Thymus (tissue), 11 donors: ENCODE results near the gene UROS. TPM values are rescaled to one million over a fixed set of nuclear protein-coding genes. Genes with fewer than 3 reads are reported as not detected.

ENCODE experiments used
- DNase-seq, 9 donors: peaks; one replicate each; pipeline ENCODE4 v3.0.0-alpha.2; 2013; ENCODE audit warnings: low spot score in 9 of 9, low read depth in 6 of 9, missing footprints in 1 of 9
- H3K27ac ChIP-seq, 2 donors: one replicate each; pipeline ENCODE4 v1.5.1; 2013; ENCODE audit warnings: control low read depth in 1 of 2, low read depth in 1 of 2, low read length in 1 of 2, mild to moderate bottlenecking in 1 of 2, moderate library complexity in 1 of 2
- H3K27me3 ChIP-seq, 2 donors: one replicate each; pipeline ENCODE4 v1.5.1; 2013; ENCODE audit warnings: low read length in 1 of 2; ENCODE audit not compliant: control insufficient read depth in 2 of 2, insufficient read depth in 1 of 2
- H3K36me3 ChIP-seq, 2 donors: one replicate each; pipeline ENCODE4 v1.5.1; 2013; ENCODE audit warnings: low read length in 1 of 2, mild to moderate bottlenecking in 1 of 2, moderate library complexity in 1 of 2; ENCODE audit not compliant: control insufficient read depth in 2 of 2, insufficient read depth in 2 of 2
- H3K4me1 ChIP-seq, 2 donors: one replicate each; pipeline ENCODE4 v1.5.1; 2013; ENCODE audit warnings: low read length in 2 of 2; ENCODE audit not compliant: control insufficient read depth in 2 of 2, insufficient read depth in 2 of 2
- H3K4me3 ChIP-seq, 2 donors: one replicate each; pipeline ENCODE4 v1.5.1; 2013; ENCODE audit warnings: low read length in 2 of 2, control low read depth in 1 of 2, mild to moderate bottlenecking in 1 of 2
- H3K9me3 ChIP-seq, 2 donors: one replicate each; pipeline ENCODE4 v1.5.1; 2013; ENCODE audit warnings: low read length in 1 of 2, mild to moderate bottlenecking in 1 of 2; ENCODE audit not compliant: control insufficient read depth in 2 of 2, insufficient read depth in 1 of 2
- WGBS: extraction: QIAGEN DNeasy Blood & Tissue Kit; methylation state at CpG from one replicate; pipeline ENCODE4 v1.1.7; 2013; 5-methylcytosine and 5-hydroxymethylcytosine counted together
- polyA plus RNA-seq: library from polyadenylated mRNA; stranded (reverse); fragments of 200-250 nt; gene quantifications from one replicate; pipeline ENCODE4 v1.2.3, GENCODE V29; 2013
- total RNA-seq: library from RNA; stranded (reverse); fragments of 120-200 nt; gene quantifications from one replicate; pipeline ENCODE4 v1.2.4, GENCODE V29; 2013
- donor health status: healthy.

The UROS gene
- total and polyA plus RNA-seq, 2 donors: 31.0 to 47.6 TPM

DNA sequence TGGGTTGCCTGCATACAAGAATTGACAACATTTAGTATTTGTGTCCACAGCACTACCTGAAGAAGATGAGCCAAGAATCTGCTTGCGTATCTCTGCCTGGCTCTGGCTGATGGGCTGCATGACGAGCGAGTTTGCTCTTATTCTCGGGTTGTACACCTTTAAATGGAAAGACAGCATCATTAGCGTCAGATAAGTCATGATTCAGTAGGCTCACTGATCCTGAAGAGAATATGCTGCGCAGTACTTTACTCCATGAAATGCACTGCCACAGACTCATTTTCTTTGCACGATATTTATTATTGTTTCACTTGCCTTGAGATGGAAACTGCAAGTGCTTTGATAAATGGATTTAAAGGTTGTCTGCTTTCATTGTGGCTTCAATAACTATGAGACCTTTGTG is 29.4 kb upstream of the UROS start:
- Histone ChIP-seq H3K27me3 (no peaks in the 10 kb centered on the region), H3K4me3 (no peak overlapping the region), H3K27ac (no peak overlapping the region), H3K36me3 (peaks cover 0 to 15% of the 10 kb centered on the region in 2 donors), H3K4me1 (no peaks in the 10 kb centered on the region), H3K9me3 (no peaks in the 10 kb centered on the region)
- 98% methylated on average over 7 of the region's 7 CpGs for WGBS
- DNase-seq: no peak

DNA sequence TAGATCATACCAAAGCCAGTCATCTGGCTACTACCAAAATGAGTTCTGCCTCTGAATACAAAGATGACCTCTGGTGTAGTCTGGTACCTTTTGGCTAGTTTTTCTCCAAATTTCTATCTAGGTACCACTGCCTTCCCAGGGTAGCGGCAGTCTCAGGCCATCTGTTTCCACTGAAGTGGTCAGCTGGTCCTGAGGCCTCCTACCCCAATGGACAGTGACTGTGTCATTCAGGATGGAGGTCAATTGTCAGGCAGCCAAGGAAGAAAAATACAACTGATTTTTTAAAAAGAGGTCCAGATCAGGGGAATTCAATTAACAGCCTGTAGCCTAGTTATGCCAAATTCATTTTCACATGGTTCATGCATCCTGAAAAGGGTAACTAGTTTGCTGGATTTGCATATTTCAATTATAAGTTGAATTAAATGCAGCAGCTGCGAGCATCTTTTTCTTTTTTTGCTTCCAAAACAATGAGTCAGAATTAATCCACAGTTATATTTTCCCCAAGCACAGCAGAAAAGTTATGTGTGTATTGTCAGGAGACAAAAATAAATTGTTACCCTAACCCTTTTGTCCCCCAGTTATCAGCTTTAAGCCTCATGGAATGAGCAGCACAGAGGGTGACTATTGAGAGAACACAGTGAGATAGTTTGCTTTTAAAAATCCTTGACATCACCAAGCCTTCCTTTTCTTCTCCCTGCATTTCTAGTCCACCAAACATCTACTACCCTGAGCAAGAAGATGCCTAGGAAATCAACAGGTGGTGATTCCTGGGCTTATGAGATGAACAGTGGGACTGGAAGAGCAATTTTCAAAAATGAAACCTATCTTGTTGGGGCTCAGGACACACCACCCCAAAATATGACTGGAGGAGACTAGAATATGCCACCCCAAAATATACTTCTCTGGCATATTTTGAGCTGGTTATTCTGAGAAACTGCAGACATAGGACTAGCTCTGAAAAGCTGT is 28.0 kb upstream of the UROS start:
- H3K4me1 ChIP-seq: no peaks in the 10 kb centered on the region
- DNase-seq: no peak
- H3K27ac ChIP-seq: no peak overlapping the region
- H3K36me3 ChIP-seq: peaks cover 0 to 15% of the 10 kb centered on the region in 2 donors
- H3K27me3 ChIP-seq: no peaks in the 10 kb centered on the region
- 98% methylated on average over 2 of the region's 2 CpGs for WGBS
- no peaks in the 10 kb centered on the region for H3K9me3 ChIP-seq
- H3K4me3 ChIP-seq: no peak overlapping the region

DNA sequence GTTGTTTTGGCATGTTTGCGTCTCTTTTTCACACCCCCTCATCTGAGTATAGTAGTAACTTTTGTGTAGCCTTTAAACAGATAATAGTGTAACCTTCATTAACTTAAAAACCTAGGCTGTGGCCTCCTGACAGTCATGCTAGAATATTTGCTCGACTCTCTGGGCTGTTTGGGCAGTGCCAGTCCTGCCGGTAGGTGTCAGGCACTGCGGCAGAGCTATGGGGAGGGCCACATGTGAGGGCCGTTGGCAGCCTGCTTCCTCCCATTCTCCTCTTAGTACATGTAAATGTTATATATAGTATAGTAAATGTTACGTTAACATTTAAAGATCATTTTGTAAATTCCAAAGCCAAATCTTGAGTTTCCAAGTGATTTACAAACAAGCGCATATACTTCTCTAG is 26.4 kb upstream of the UROS start:
- no peak overlapping the region for H3K4me3 ChIP-seq
- H3K9me3 ChIP-seq: no peaks in the 10 kb centered on the region
- H3K36me3 ChIP-seq: peaks cover 4 to 21% of the 10 kb centered on the region in 2 donors
- no peaks in the 10 kb centered on the region for H3K4me1 ChIP-seq
- no peak for DNase-seq
- H3K27me3 ChIP-seq: no peaks in the 10 kb centered on the region
- WGBS: 98% methylated on average over 7 of the region's 7 CpGs
- H3K27ac ChIP-seq: no peak overlapping the region

DNA sequence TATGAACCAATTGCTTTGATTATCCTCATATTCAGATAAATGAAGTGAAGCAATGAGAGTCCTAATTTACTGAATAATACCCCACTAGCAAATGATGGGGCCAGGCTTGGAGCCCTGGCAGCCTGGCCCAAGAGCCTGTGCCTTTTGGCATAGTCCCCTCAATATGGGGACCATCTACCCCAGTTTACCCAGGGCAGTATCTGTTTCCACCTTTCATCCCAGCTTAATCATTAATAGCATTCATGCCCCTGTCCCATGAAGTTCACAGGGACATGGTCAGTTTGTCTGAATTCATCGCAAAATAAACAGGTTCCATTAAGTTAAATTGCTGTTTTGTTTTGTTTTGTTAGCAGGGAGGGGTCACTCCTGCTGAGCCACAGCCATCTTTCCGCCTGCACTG is 25.8 kb upstream of the UROS start:
- Histone ChIP-seq H3K4me1 (no peaks in the 10 kb centered on the region), H3K27ac (no peak overlapping the region), H3K27me3 (no peaks in the 10 kb centered on the region), H3K9me3 (no peaks in the 10 kb centered on the region), H3K4me3 (no peak overlapping the region), H3K36me3 (peaks cover 6 to 23% of the 10 kb centered on the region in 2 donors)
- 100% methylated on average over 2 of the region's 2 CpGs for WGBS
- DNase-seq: no peak

DNA sequence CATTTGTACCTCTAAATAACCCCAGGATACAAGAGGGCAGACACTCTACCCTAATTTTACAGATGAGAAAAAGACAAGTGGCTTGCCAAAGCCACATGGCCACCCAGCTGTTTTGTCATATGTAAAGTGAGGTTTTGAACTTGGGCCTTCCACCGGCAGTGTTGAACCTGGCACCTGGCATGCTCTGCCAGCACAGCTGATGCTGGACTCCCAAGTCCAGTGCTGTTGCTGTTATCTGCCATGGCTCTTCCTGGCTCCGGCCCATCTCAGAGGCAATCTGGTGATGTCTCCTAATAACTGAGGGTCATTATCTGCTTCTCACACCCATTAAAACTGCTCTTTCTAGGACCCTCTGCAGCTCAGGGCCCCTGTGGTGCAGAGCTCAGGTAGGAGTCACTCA is 25.3 kb upstream of the UROS start:
- WGBS: 95% methylated on average over 2 of the region's 2 CpGs
- H3K36me3 ChIP-seq: peaks cover 6 to 26% of the 10 kb centered on the region in 2 donors

DNA sequence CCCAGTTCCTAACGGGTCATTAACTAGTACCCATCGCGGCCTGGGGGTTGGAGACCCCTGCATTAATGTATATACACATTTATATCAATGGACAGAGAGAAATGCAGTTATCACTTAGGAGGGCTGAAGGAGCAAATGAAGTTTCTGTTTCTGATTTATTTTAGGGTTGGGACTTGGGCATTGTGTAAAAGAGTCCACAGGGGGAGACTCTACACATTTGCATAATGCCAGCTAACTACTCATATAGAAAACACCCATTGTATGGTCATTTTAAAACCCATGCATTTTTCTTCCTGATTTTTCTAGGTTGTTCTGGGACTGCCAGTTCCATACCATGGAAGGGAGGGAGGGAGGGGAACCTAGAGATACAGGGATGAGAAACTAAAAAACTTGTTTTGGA is 23.8 kb upstream of the UROS start:
- Histone ChIP-seq H3K36me3 (peaks cover 11 to 25% of the 10 kb centered on the region in 2 donors), H3K4me1 (no peaks in the 10 kb centered on the region), H3K4me3 (no peak overlapping the region), H3K9me3 (no peaks in the 10 kb centered on the region), H3K27ac (no peak overlapping the region), H3K27me3 (no peaks in the 10 kb centered on the region)
- DNase-seq: no peak
- 100% methylated on average over 3 of the region's 3 CpGs for WGBS

More for the DNA sequence above, 25.3 kb upstream of the UROS start:
- no peaks in the 10 kb centered on the region for H3K27me3 ChIP-seq
- DNase-seq: no peak
- H3K4me3 ChIP-seq: no peak overlapping the region
- H3K9me3 ChIP-seq: no peaks in the 10 kb centered on the region
- no peak overlapping the region for H3K27ac ChIP-seq
- H3K4me1 ChIP-seq: no peaks in the 10 kb centered on the region

DNA sequence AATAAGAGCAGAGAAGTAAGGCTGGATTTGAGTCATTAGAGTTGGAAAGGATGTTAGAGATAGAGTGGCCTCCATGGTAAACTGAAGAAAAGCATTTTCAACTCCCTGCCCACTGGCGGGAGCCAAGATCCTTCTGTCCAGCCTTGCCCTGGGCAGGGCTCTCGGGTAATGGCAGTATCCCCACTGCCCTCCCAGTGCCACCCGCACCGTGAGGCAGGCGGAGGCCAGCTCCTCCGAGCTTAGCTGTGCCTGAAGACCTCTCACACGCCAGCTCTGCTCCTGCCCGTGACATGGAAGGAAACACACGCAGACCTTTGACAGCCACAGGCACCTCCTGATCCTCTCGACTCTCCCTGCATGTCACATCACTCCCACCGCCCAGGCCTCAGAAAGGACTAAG is 22.6 kb upstream of the UROS start:
- Histone ChIP-seq H3K36me3 (peaks cover 15 to 35% of the 10 kb centered on the region in 2 donors), H3K9me3 (no peaks in the 10 kb centered on the region), H3K27me3 (no peaks in the 10 kb centered on the region), H3K4me1 (no peaks in the 10 kb centered on the region), H3K4me3 (no peak overlapping the region), H3K27ac (no peak overlapping the region)
- DNase-seq: no peak
- 99% methylated on average over 11 of the region's 11 CpGs for WGBS

DNA sequence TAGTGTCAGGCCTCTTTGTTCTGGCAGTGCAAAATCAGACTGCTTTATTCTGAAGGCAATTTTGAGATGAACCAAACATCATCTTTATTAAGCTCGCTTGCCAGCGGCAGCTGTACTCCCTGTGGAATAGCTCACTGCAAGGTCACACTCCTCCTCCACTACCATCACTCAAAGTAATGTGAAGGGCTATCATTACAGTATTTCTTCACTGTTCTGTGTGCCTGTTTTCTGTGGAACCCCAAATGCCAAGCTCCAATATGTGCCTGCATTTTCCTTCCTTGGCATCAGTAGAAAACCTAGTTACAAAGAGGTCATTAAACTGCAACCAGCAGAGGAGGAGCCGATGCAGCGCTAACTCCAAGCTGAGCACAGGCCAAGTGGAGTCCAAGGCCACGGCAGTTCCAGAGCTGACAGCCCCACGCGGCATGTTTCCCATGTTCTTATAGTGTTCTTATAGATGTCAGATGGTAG is 21.7 kb upstream of the UROS start:
- no peak for DNase-seq
- no peak overlapping the region for H3K4me3 ChIP-seq
- 95% methylated on average over 7 of the region's 7 CpGs for WGBS
- no peaks in the 10 kb centered on the region for H3K9me3 ChIP-seq
- peaks cover 22 to 43% of the 10 kb centered on the region in 2 donors for H3K36me3 ChIP-seq
- no peak overlapping the region for H3K27ac ChIP-seq
- no peaks in the 10 kb centered on the region for H3K4me1 ChIP-seq
- no peaks in the 10 kb centered on the region for H3K27me3 ChIP-seq

DNA sequence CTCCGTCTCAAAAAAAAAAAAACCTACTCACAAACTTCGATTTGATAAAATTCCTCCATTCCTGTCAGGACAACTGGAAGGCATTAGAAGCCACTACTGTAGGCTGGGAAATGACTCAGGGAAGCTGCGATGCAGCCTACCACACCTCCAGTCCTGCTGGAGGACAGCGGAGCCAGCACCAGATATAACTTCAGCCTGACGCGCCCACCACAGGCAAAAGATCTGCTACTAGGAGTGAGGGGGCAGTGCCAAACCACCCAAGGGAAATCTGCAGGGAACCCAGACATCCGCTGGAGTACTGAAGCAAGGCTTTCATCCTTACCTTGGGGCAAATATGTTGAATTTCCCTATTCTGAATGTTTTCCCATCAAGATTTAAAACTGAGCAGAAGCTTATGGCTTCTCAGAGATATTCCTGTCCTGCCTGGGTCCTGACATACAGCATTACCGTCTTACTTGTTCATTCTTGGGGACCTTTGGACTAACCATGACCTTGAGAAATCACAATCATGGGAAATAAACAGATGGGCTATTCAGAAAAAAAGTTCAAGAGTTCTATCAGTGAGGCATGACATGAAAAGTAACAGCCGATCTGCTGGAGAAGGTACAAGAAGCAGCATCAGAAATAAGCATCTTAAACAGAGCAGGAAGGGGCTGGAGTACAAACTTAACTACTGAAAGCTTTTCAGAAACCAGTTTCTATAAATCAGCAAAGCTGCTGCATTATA is 20.7 kb upstream of the UROS start:
- Histone ChIP-seq H3K36me3 (peaks cover 22 to 44% of the 10 kb centered on the region in 2 donors), H3K27ac (no peak overlapping the region), H3K9me3 (no peaks in the 10 kb centered on the region), H3K4me1 (no peaks in the 10 kb centered on the region), H3K4me3 (no peak overlapping the region), H3K27me3 (no peaks in the 10 kb centered on the region)
- DNase-seq: no peak
- WGBS: 98% methylated on average over 9 of the region's 9 CpGs
